ENCODE results near the gene TSEN54. TPM values are rescaled to one million over a fixed set of nuclear protein-coding genes. Genes with fewer than 3 reads are reported as not detected.

The TSEN54 gene
- total RNA-seq, 2 experiments from 2014 or later = 57.4 to 69.8 TPM

GRCh38 chr17:75490953-75491649 lies 25.2 kb upstream of the TSEN54 start:
- intact Hi-C loops (cut with micrococcal nuclease; ENCODE audit: unreplicated experiment) = no loop called here
- no peak for DNase-seq (ENCODE audit: low spot score)
- Histone ChIP-seq H3K27ac (ENCODE audit: low read depth, low read length, poor library complexity, severe bottlenecking) (no peak overlapping the region), H3K4me3 (ENCODE audit: low read depth, low read length, poor library complexity, severe bottlenecking) (no peak overlapping the region), H4K20me1 (ENCODE audit: insufficient read depth, low read length) (no peaks in the 10 kb centered on the region), H2AFZ (ENCODE audit: low read length) (no peak overlapping the region), H3K4me1 (ENCODE audit: insufficient read depth, low read length, poor library complexity, severe bottlenecking) (peaks cover 16% of the 10 kb centered on the region), H3K9me3 (ENCODE audit: low read length) (no peaks in the 10 kb centered on the region), H3K36me3 (ENCODE audit: insufficient read depth, low read length) (no peaks in the 10 kb centered on the region), H3K4me2 (ENCODE audit: low read length) (no peak overlapping the region), H3K79me2 (ENCODE audit: insufficient read depth, low read depth, low read length) (no peaks in the 10 kb centered on the region), H3K9me2 (ENCODE audit: insufficient read depth, low read length) (no peaks in the 10 kb centered on the region)
- POLR2A ChIA-PET = no interaction called here
- CTCF ChIA-PET (ENCODE audit: unreplicated experiment) = no interaction called here
- no TSS peak for BruUV-seq (replicated peaks)
- TF ChIP-seq EZH2phosphoT487 (IDR thresholded peaks at IDR 0.05; ENCODE audit: borderline replicate concordance, low read depth, low read length) (no peak), CTCF (conservative IDR thresholded peaks at IDR 0.05; ENCODE audit: low read length) (no peak)

GRCh38 chr17:75491680-75492079 lies 24.6 kb upstream of the TSEN54 start:
- H3K4me1 ChIP-seq (ENCODE audit: insufficient read depth, low read length, poor library complexity, severe bottlenecking) = peaks cover 16% of the 10 kb centered on the region
- BruUV-seq (replicated peaks) = no TSS peak
- H3K9me2 ChIP-seq (ENCODE audit: insufficient read depth, low read length) = no peaks in the 10 kb centered on the region
- TF ChIP-seq CTCF (conservative IDR thresholded peaks at IDR 0.05; ENCODE audit: low read length) (no peak), EZH2phosphoT487 (IDR thresholded peaks at IDR 0.05; ENCODE audit: borderline replicate concordance, low read depth, low read length) (no peak)
- no peaks in the 10 kb centered on the region for H3K36me3 ChIP-seq (ENCODE audit: insufficient read depth, low read length)
- H3K9me3 ChIP-seq (ENCODE audit: low read length) = no peaks in the 10 kb centered on the region
- no peak overlapping the region for H3K4me2 ChIP-seq (ENCODE audit: low read length)
- no peak overlapping the region for H3K4me3 ChIP-seq (ENCODE audit: low read depth, low read length, poor library complexity, severe bottlenecking)
- ChIA-PET CTCF (ENCODE audit: unreplicated experiment) (no interaction called here), POLR2A (no interaction called here)
- no peak for DNase-seq (ENCODE audit: low spot score)
- no peak overlapping the region for H3K27ac ChIP-seq (ENCODE audit: low read depth, low read length, poor library complexity, severe bottlenecking)
- H2AFZ ChIP-seq (ENCODE audit: low read length) = no peak overlapping the region
- no peaks in the 10 kb centered on the region for H4K20me1 ChIP-seq (ENCODE audit: insufficient read depth, low read length)
- no peaks in the 10 kb centered on the region for H3K79me2 ChIP-seq (ENCODE audit: insufficient read depth, low read depth, low read length)
- intact Hi-C loops (cut with micrococcal nuclease; ENCODE audit: unreplicated experiment) = no loop called here

GRCh38 chr17:75492555-75493168 lies 23.7 kb upstream of the TSEN54 start:
- Histone ChIP-seq H3K79me2 (ENCODE audit: insufficient read depth, low read depth, low read length) (no peaks in the 10 kb centered on the region), H3K9me3 (ENCODE audit: low read length) (no peaks in the 10 kb centered on the region), H4K20me1 (ENCODE audit: insufficient read depth, low read length) (no peaks in the 10 kb centered on the region), H3K36me3 (ENCODE audit: insufficient read depth, low read length) (no peaks in the 10 kb centered on the region), H2AFZ (ENCODE audit: low read length) (no peak overlapping the region), H3K27ac (ENCODE audit: low read depth, low read length, poor library complexity, severe bottlenecking) (no peak overlapping the region), H3K4me1 (ENCODE audit: insufficient read depth, low read length, poor library complexity, severe bottlenecking) (peaks cover 8% of the 10 kb centered on the region), H3K4me2 (ENCODE audit: low read length) (no peak overlapping the region), H3K4me3 (ENCODE audit: low read depth, low read length, poor library complexity, severe bottlenecking) (no peak overlapping the region), H3K9me2 (ENCODE audit: insufficient read depth, low read length) (no peaks in the 10 kb centered on the region)
- CTCF ChIA-PET (ENCODE audit: unreplicated experiment) = no interaction called here
- TSS peak; percentile 48 for BruUV-seq (replicated peaks)
- DNase-seq (ENCODE audit: low spot score) = no peak
- TF ChIP-seq EZH2phosphoT487 (IDR thresholded peaks at IDR 0.05; ENCODE audit: borderline replicate concordance, low read depth, low read length) (no peak), CTCF (conservative IDR thresholded peaks at IDR 0.05; ENCODE audit: low read length) (no peak)
- intact Hi-C loops (cut with micrococcal nuclease; ENCODE audit: unreplicated experiment) = no loop called here
- POLR2A ChIA-PET = no interaction called here

All from OCI-LY7 (cell line).